CD4-positive, alpha-beta T cell treated with Interleukin-6 at 100 ng/mL for 8 hours (primary cell): ENCODE results near the gene SLC44A2.
A peak's percentile ranks its signal among the peaks of the same experiment; 100 is the strongest.

Experiments used
- DNase-seq: peaks from one replicate; pipeline ENCODE4 v3.0.0-alpha.2; 2020; ENCODE audit warnings: mixed read lengths, low spot score

SLC44A2 gene

DNA sequence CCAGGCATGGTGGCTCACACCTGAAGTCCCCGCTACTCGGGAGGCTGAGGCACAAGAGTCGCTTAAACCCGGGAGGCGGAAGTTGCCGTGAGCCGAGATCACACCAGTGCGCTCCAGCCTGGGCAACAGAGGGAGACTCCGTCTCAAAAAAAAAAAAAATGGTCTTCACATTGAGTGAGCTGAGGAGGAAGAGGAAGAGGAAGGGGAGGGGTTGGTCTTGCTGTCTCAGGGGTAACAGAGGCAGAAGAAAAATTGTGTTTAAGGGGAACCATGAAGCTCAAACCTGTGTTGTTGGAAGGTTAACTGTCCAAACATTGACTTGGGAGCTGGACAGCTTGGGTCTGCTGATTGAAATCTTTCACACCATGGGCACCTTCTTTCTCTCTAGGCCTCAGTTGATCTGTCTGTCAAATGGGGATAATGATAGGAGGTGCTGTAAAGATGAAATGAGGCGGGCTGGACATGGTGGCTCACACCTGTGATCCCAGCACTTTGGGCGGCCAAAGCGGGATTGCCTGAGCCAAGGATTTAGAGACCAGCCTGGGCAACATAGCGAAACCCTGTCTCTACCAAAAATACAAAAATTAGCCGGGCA is 9.8 kb upstream of the SLC44A2 start:
- peak; percentile 6 for DNase-seq

DNA sequence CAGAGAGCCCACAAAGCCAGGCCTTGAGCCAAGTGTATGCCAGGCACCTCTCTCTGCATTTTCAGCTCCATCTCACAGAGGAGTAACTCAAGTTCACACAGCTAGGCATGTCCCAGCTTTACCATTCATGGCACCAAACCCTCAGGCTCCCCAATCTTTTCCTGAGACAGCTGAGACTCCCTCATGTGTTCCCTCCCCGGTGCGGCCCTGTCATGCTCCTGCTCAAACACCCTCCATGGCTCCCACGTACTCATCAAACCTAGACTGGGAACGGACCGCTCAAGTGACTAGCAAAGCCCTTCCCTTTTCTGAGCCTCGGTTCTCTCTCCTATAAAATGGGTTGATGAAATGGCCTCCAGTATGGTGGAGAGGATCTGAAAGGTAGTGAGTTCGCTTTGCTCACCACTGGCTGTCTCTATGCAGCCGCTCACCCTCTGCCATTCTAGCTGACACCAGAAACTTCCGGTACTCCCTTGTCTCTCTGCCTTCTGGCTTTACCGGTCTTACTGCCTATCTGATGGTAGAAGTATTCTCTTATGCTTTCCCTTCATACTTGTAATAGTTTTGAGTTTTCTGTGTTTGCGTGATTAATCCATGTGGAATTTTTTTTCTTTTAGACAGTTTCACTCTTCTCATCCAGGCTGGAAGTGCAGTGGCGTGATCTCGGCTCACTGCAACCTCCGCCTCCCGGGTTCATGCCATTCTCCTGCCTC is 7.8 kb upstream of the SLC44A2 start:
- DNase-seq, result no peak

DNA sequence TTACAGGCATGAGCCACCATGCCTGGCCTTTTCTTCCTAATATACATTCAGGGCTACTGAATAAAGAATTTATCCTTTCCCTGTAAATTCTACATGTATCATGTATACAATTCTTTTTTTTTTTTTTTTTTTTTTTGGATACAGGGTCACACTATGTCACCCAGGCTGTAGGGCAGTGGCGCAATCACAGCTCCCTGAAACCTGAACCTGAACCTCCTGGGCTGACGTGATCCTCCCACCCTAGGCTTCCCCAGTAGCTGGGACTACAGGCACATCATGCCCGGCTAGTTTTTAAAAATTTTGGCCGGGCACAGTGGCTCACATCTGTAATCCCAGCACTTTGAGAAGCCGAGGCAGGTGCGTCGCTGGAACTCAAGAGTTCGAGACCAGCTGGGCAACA is 6.5 kb upstream of the SLC44A2 start:
- no peak for DNase-seq

DNA sequence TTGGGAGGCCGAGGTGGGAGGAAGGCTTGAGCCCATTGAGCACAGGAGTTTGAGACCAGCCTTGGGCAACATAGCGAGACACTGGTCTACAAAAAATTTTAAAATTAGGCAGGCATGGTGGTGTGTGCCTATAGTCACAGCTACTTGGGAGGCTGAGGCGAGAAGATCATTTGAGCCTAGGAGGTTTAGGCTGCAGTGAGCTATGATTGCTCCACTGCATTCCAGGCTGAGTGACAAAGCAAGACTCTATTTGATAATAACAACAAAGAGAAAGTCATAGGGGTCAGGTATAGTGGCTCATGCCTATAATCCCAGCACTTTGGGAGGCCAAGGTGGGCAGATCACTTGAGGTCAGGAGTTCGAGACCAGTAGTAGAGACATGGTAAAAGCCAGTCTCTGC is 4.6 kb upstream of the SLC44A2 start:
- DNase-seq, result no peak

DNA sequence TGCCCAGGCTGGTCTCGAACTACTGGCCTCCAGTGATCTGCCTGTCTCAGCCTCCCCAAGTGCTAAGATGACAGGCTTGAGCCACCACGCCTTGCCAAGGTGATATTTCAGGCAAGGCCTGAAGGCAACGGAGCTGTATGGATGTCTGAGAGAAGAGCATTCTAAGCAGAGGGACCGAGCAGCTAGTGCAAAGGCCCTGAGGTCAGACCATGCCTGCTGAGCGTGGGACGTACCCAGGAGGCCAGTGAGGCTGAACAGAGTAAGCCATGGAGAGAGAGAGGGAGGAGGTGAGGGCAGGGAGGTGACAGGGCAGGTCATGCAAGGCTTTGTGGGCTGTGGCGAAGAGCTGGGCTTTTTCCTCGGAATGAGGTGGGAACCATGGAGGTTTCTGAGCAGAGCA is 3.4 kb upstream of the SLC44A2 start:
- DNase-seq, result no peak

DNA sequence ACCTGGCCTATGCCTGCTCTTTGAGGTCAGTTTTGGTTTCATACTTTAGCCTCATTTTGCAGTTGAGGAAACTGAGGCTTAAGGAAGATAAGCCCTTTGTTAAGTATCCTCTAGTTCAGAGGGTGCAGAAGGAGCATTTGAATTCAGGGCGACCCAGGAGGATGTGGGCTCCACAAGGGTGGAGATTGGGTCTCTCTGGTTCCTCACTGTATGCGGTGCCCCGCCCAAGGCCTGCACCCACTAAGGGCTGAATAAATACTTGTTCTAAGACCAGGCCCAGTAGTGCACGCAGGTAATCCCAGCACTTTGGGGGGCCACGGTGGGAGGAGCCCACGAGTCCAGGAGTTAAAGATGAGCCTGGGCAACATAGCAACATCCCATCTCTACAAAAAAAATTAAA is 768 bp upstream of the SLC44A2 start:
- peak; percentile 42 for DNase-seq

DNA sequence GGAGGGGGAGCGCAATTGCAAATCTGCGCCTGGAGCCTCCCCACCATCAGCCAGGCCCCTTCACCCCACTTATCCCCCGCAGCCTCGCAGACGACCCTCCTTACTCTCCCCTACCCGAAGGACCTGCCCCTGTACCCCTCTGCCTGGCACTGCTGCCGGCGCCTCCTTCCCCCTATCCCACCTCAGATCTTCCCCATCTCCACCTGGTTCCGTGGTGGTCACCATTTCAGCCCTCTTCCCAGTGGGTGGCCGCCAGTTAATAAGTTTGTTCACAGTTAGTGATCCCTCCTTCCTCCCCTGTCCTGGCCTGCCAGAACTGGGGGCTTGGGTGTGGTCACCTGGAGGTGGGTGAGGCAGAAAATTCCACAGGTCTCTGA is 397 bp downstream of the SLC44A2 start:
- no peak for DNase-seq

DNA sequence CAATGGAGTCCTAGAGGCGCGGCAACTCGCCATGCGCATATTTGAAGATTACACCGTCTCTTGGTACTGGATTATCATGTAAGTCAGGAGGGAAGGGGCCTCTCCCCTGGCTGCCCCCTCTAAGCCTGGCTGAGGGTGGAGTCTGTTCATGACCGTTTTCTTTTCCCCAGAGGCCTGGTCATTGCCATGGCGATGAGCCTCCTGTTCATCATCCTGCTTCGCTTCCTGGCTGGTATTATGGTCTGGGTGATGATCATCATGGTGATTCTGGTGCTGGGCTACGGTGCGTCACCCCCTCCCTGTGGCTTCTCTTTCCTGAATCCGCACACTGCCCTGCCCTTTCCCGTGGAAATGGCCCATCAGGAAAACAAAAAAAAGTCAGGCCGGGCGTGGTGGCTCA is 6.5 kb downstream of the SLC44A2 start:
- DNase-seq, result no peak

DNA sequence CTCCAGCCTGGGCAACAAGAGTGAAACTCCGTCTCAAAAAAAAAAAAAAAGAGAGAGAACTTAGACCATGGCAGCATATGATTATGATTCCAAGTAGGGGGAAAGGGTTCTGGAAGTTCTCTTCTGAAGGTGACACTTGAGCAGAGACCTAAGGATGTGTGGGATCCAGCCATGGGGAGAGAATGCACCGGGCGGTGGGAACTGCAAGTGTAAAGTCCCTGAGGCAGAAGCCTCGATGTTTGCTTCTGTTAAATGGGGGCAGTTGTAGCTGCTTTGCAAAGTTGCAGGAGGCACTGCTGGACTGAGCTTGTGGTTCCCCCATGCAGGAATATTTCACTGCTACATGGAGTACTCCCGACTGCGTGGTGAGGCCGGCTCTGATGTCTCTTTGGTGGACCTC is 9.1 kb downstream of the SLC44A2 start:
- no peak for DNase-seq

DNA sequence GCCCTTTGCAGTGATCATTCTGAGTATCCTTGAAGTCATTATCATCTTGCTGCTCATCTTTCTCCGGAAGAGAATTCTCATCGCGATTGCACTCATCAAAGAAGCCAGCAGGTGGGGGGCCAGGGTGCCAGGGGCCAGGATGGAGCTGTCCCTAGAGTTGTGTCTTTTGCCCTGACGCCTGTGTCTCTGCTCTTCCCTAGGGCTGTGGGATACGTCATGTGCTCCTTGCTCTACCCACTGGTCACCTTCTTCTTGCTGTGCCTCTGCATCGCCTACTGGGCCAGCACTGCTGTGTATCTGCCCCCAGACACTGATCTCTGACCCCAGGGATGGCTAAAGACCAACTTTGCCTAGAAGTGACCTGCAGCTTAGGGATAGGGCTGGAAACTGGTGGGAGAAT is 9.6 kb downstream of the SLC44A2 start:
- DNase-seq, result no peak

DNA sequence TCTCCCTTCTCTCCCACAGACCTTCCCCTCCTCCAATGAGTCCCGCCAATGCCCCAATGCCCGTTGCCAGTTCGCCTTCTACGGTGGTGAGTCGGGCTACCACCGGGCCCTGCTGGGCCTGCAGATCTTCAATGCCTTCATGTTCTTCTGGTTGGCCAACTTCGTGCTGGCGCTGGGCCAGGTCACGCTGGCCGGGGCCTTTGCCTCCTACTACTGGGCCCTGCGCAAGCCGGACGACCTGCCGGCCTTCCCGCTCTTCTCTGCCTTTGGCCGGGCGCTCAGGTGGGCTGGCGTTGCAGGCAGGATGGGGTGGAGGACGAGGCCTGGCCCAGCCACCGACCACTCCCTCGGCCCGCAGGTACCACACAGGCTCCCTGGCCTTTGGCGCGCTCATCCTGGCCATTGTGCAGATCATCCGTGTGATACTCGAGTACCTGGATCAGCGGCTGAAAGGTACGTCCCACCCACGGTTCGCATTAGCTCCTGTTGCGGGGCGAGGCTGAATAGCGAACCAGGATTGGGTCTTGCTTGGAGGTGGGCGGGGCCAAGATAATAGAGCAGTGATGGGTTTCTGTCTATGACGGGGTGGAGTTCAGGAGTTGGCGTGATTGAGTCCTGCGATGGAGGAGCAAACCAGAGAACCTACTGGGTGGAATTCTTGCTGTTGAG is 11.1 kb downstream of the SLC44A2 start:
- no peak for DNase-seq

DNA sequence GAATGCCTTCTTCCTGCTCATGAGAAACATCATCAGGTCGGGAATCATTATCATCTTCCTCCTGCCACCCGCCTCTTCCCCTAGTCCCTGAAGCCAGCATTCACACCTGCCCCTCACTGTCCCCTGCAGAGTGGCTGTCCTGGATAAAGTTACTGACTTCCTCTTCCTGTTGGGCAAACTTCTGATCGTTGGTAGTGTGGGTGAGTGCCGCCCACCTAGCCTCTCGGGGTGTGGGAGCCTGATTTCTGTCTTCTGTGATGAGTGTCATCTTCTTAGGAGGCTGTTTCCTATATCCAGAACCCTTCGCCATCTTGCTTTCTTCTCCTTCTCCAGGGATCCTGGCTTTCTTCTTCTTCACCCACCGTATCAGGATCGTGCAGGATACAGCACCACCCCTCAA is 12.5 kb downstream of the SLC44A2 start:
- no peak for DNase-seq

DNA sequence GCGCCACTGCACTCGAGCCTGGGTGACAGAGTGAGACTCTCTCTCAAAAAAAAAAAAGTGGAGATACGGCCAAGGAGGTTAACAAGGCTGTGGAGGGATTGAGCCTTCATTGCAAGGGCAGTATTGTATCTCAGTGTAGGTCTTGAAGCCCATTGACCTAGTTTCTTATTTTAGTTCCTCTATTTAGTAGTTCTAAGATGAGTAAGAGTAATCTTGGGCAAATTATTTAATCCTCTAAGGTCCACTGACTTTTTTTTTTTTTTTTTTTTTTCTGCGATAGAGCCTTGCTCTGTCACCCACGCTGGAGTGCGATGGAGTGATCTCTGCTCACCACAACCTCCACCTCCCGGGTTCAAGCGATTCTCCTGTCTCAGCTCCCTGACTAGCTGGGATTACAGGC is 14.5 kb downstream of the SLC44A2 start:
- no peak for DNase-seq

DNA sequence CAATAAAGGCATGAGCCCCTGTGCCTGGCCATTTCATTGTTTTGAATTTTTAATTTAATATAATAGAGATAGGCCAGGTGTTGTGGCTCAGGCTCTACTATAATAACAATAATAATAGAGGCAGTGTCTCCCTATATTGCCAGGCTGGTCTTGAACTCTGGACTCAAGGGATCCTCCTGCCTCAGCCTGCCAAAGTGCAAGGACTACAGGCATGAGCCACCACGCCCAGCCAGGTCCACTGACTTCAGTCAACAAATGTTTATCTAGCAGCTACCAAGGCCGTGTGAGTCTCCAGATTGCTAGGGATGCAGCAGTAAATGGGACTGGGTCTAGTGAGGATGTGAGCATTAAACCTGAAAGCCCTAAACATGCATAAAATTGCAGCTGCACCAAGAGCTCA is 15.0 kb downstream of the SLC44A2 start:
- DNase-seq, result no peak

DNA sequence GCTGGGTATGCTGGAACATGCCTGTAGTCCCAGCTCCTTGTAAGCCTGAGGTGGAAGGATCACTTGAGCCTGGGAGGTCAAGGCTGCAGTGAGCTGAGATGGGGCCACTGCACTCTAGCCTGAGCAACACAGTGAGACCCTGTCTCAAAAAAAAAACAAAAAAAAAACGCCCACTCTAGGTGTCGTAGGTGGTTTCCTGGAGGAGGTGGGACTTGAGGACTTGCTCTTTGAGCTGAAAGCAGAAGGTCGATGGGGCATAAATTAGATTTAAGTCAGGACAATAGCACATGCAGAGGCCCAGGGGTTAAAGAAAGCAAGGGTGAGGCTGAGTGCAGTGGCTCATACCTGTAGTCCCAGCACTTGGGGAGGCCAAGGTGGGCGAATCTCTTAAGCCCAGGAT is 15.9 kb downstream of the SLC44A2 start:
- no peak for DNase-seq

DNA sequence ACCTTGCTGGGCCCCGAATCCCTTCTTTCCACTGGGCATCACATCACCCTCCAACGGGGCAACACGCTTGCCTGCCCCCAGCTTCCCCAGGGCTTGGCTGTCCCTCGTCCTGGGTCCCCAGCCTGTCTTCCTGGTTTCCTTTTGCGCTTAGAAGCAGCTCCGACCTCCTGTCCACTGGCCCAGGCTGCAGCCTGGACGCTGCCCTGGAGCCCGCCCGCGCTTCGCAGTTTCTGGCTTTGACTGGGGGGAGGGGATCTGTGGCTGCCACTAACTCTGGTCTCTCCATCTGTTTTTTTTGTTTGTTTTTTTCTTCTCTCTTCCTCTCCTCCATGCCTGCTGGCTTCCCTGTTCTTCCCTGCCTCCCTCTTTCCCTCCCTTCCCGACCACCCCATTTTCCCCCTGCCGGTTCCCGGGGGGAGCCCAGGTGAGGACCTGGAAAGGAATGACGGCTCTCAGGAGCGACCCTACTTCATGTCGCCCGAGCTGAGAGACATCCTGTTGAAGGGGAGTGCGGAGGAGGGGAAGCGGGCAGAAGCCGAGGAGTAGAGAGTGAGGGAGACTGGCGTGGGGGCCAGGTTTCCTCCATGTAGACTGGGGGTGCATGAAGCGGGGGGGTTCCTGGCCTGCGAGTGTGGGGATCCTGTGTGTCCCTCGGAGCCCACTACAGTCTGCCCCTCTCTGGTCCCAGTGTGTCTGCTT is 17.3 kb downstream of the SLC44A2 start:
- no peak for DNase-seq

DNA sequence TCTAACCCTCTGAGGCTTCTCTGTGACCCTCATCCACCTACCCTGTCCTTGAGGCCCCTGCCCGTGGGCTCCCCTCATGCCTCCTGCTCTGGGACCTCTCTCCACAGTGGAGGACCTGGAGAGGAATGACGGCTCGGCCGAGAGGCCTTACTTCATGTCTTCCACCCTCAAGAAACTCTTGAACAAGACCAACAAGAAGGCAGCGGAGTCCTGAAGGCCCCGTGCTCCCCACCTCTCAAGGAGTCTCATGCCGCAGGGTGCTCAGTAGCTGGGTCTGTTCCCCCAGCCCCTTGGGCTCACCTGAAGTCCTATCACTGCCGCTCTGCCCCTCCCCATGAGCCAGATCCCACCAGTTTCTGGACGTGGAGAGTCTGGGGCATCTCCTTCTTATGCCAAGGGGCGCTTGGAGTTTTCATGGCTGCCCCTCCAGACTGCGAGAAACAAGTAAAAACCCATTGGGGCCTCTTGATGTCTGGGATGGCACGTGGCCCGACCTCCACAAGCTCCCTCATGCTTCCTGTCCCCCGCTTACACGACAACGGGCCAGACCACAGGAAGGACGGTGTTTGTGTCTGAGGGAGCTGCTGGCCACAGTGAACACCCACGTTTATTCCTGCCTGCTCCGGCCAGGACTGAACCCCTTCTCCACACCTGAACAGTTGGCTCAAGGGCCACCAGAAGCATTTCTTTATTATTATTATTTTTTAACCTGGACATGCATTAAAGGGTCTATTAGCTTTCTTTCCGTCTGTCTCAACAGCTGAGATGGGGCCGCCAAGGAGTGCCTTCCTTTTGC is 18.0 kb downstream of the SLC44A2 start:
- DNase-seq, result no peak

DNA sequence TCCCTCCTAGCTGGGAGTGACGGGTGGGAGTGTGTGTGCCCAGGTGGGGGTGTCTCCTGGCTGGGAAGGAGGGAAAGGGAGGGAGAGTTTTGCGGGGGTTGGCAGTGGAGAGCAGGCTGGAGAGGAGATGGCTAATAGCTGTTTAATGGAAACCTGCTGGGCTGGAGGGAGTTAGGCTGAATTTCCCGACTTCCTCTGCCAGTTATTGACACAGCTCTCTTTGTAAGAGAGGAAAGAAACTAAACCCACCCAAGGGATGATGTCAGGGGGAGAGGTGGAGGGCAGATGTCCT is 18.6 kb downstream of the SLC44A2 start:
- DNase-seq, result no peak

DNA sequence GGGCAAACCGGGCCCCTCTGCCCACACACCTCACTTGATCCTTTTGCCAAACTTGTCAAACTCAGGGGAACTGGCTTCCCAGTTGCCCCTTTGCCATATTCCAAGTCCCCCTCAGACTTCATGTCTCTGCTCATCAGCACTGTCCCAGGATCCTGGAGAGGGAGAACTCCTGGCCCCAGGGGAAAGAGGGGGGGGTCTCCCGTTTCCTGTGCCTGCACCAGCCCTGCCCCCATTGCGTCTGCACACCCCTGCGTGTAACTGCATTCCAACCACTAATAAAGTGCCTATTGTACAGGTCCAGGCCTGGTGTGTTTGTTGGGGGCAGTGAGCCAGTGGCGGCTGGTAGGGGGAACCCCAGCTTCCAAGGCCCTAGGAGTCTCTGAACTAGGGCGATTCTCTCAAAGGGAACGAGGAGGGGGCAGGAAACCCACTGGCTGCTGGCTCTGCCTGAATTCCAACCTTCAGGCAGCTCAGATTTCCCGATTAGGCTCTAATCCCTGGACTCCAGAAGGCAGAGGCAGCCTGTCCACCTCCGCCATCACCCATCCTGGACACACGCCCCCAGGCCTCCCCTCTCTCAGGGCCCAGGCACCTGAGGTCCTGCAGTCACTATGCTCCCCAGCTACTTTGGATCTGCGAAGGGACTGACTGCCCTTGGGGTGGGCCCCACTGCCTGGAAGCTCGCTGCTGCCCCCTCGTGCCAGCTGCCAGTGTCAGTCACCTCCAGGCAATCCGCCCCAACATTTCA is 19.1 kb downstream of the SLC44A2 start:
- DNase-seq, result peak; percentile 85

DNA sequence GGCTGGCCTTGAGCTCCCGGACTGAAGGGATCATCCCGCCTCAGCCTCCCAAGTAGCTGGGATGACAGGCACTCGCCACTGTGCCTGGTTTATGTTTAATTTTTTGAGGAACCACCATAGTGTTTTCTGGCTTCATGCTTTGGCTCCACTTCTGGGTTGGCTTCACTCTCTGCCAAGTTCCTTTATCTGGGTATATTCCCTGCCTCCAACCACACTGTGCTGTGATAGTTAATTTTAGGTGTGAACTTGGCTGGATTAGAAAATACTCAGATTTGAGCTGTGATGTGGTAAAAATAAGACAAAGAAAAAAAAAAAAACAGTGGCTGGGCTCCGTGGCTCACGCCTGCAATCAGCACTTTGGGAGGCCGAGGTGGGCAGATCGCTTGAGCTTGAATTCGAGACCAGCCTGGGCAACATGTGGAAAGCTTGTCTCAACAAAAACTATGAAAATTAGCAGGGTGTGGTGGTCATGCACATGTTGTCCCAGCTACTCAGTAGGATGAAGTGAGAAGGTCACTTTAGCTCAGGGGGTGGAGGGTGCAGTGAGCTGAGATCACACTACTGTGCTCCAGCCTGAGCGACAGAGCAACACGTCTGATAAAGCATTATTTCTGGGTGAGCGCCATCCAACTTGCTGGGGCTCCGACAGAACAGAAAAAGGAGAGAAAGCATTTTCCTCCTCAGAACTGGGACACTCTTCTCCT is 21.3 kb downstream of the SLC44A2 start:
- DNase-seq, result no peak

DNA sequence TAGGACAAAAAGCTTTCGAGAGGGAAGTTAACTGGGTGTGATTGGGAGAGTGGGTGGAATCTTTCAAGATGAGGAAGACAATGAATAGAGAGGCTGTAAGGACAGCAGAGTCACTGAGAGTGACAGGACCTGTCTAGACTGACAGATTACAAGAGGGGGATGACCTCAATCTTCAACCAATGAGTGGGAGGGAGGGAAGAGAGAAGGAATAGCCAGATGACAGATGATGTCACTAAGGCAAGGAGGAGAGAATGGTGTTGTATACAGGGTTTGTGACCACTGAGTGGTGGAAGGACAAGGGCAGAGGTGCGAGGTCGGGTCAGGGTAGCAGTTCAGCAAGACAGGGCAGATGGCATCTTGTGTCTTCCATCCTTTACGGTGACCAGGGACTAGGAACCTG is 23.0 kb downstream of the SLC44A2 start:
- no peak for DNase-seq
